GM23338 (cell line): ENCODE data around the gene MCTP1. TPM values are rescaled to one million over a fixed set of nuclear protein-coding genes. Genes with fewer than 3 reads are reported as not detected.

Experiments
- ATAC-seq: fragments of 200-7000 bp; cut with Tn5 transposase; 3 replicates; pipeline ENCODE4 v1.9.1; 2020
- DNase-seq: peaks from one replicate; pipeline ENCODE4 v3.0.0-alpha.2; 2015; ENCODE audit warnings: low spot score
- H2AFZ ChIP-seq: fragments of 200-600 bp; sonication (generic); 2 replicates; pipeline ENCODE4 v1.8.0; 2016; ENCODE audit warnings: antibody characterized with exemption, mild to moderate bottlenecking, moderate library complexity
- H3F3A ChIP-seq: fragments of 200-600 bp; sonication (generic); replicated peaks from 2 replicates; pipeline ENCODE4 v1.8.0; 2017; ENCODE audit warnings: antibody characterized with exemption, mixed run types, low read depth
- H3K27ac ChIP-seq: fragments of 200-600 bp; sonication (generic); 2 replicates; pipeline ENCODE4 v1.6.1; 2016; ENCODE audit warnings: low read depth
- H3K27me3 ChIP-seq: fragments of 200-600 bp; sonication (generic); 2 replicates; pipeline ENCODE4 v1.8.0; 2016; ENCODE audit warnings: mild to moderate bottlenecking, mixed run types, moderate library complexity; ENCODE audit not compliant: insufficient read depth
- H3K36me3 ChIP-seq: fragments of 200-600 bp; sonication (generic); 2 replicates; pipeline ENCODE4 v1.8.0; 2016; ENCODE audit warnings: mild to moderate bottlenecking; ENCODE audit not compliant: insufficient read depth
- H3K4me1 ChIP-seq: fragments of 200-600 bp; sonication (generic); 2 replicates; pipeline ENCODE4 v1.8.0; 2016; ENCODE audit warnings: mild to moderate bottlenecking, moderate library complexity; ENCODE audit not compliant: insufficient read depth
- H3K4me2 ChIP-seq: fragments of 200-600 bp; sonication (generic); 2 replicates; pipeline ENCODE4 v1.7.1; 2017; ENCODE audit warnings: mixed run types
- H3K4me3 ChIP-seq: fragments of 200-600 bp; sonication (generic); 2 replicates; pipeline ENCODE4 v1.6.1; 2016; ENCODE audit warnings: mixed run types
- H3K79me2 ChIP-seq: fragments of 200-600 bp; sonication (generic); replicated peaks from 2 replicates; pipeline ENCODE4 v1.8.0; 2017; ENCODE audit warnings: mild to moderate bottlenecking; ENCODE audit not compliant: insufficient read depth
- H3K9me2 ChIP-seq: fragments of 200-600 bp; sonication (generic); 2 replicates; pipeline ENCODE4 v1.8.0; 2017; ENCODE audit not compliant: insufficient read depth
- H4K20me1 ChIP-seq: fragments of 200-600 bp; sonication (generic); replicated peaks from 2 replicates; pipeline ENCODE4 v1.8.0; 2017; ENCODE audit warnings: mild to moderate bottlenecking; ENCODE audit not compliant: insufficient read depth
- H3K27ac Mint-ChIP-seq: 2 replicates; pipeline ENCODE4 v1.8.0; 2020; ENCODE audit warnings: inconsistent platforms, mild to moderate bottlenecking, moderate library complexity, mixed read lengths
- H3K27me3 Mint-ChIP-seq: 3 replicates; pipeline ENCODE4 v1.8.0; 2022; ENCODE audit warnings: low read depth, mild to moderate bottlenecking, moderate library complexity, mixed read lengths, inconsistent platforms; ENCODE audit not compliant: insufficient read depth, poor library complexity
- H3K36me3 Mint-ChIP-seq: 3 replicates; pipeline ENCODE4 v1.8.0; 2021; ENCODE audit warnings: low read depth, mild to moderate bottlenecking, inconsistent platforms, moderate library complexity, mixed read lengths
- H3K4me1 Mint-ChIP-seq: 3 replicates; pipeline ENCODE4 v1.8.0; 2020; ENCODE audit warnings: mild to moderate bottlenecking, inconsistent platforms, mixed read lengths
- H3K4me3 Mint-ChIP-seq: 3 replicates; pipeline ENCODE4 v1.8.0; 2021; ENCODE audit warnings: moderate library complexity, mild to moderate bottlenecking, inconsistent platforms, mixed read lengths
- H3K9me3 Mint-ChIP-seq: 3 replicates; pipeline ENCODE4 v1.8.0; 2020; ENCODE audit warnings: moderate library complexity, mild to moderate bottlenecking, inconsistent platforms, mixed read lengths
- CREB1 ChIP-seq: fragments of 250-450 bp; sonication (Bioruptor Pico); IDR thresholded peaks from 2 replicates; pipeline ENCODE4 v1.5.0; 2020; ENCODE audit warnings: low read depth, mild to moderate bottlenecking, moderate library complexity
- ETS1 ChIP-seq: IDR thresholded peaks from 2 replicates; pipeline ENCODE4 v1.6.1; 2016; ENCODE audit warnings: antibody characterized with exemption
- EZH2 ChIP-seq: fragments of 200-600 bp; sonication (generic); IDR thresholded peaks from one replicate; pipeline ENCODE4 v1.8.0; 2017; ENCODE audit warnings: antibody characterized with exemption, mild to moderate bottlenecking, low read depth; ENCODE audit not compliant: unreplicated experiment
- EZH2phosphoT487 ChIP-seq: fragments of 200-600 bp; sonication (generic); IDR thresholded peaks from one replicate; pipeline ENCODE4 v1.8.1; 2018; ENCODE audit warnings: antibody characterized with exemption; ENCODE audit not compliant: unreplicated experiment
- JUNB ChIP-seq: IDR thresholded peaks from one replicate; pipeline ENCODE4 v1.6.1; 2016; ENCODE audit warnings: antibody characterized with exemption; ENCODE audit not compliant: unreplicated experiment
- NANOG ChIP-seq: IDR thresholded peaks from 2 replicates; pipeline ENCODE4 v1.6.1; 2016; ENCODE audit warnings: antibody characterized with exemption, borderline replicate concordance
- POLR2AphosphoS5 ChIP-seq: IDR thresholded peaks from 2 replicates; pipeline ENCODE4 v1.6.1; 2016; ENCODE audit warnings: antibody characterized with exemption, low read depth
- STAT1 ChIP-seq: IDR thresholded peaks from one replicate; pipeline ENCODE4 v1.6.1; 2016; ENCODE audit warnings: antibody characterized with exemption; ENCODE audit not compliant: unreplicated experiment
- ZNF114 ChIP-seq: fragments of 250-450 bp; sonication (Bioruptor Pico); IDR thresholded peaks from 2 replicates; pipeline ENCODE4 v1.5.0; 2020; ENCODE audit warnings: mild to moderate bottlenecking, moderate library complexity
- ZNF331 ChIP-seq: fragments of 250-450 bp; sonication (Bioruptor Pico); IDR thresholded peaks from 2 replicates; pipeline ENCODE4 v1.5.0; 2020; ENCODE audit warnings: low read depth, mild to moderate bottlenecking, moderate library complexity
- polyA plus RNA-seq: library from polyadenylated mRNA; unstranded; fragments of >200 nt; fragmentation: Nextera tagmentation; extraction: Ambion mirVana; gene quantifications from 2 replicates; pipeline ENCODE4 v1.2.1, GENCODE V29; 2016
- total RNA-seq: library from RNA; depleted of rRNA; stranded (reverse); fragments of >200 nt; shearing (Covaris generic); gene quantifications from 2 replicates; pipeline ENCODE4 v1.2.3, GENCODE V29; 2014
- TF ChIP-seq, protein P1 (sequence below), 2 experiments: fragments of 200-600 bp in 1 of 2; sonication (generic) in 1 of 2; conservative IDR thresholded peaks; 2 replicates each; pipeline versions ENCODE4 v1.5.1 to v1.6.1; 2016 to 2017; ENCODE audit warnings: antibody characterized with exemption in 2 of 2, low read depth in 2 of 2, mild to moderate bottlenecking in 2 of 2, moderate library complexity in 1 of 2
- TF ChIP-seq, protein P2 (sequence below): fragments of 250-450 bp; sonication (Bioruptor Pico); IDR thresholded peaks from 2 replicates; pipeline ENCODE4 v1.5.0; 2020; ENCODE audit warnings: mild to moderate bottlenecking, moderate library complexity
- TF ChIP-seq, protein P3 (sequence below): IDR thresholded peaks from one replicate; pipeline ENCODE4 v1.6.1; 2018; ENCODE audit warnings: antibody characterized with exemption; ENCODE audit not compliant: unreplicated experiment

The MCTP1 gene
- total and polyA plus RNA-seq, 2 experiments from 2014 or later = 3.7 to 4.2 TPM

- Mint-ChIP-seq H3K27me3 (no peaks in the 10 kb centered on the region), H3K4me1 (peaks cover 22% of the 10 kb centered on the region; the same call in 2 of the 3 replicates), H3K9me3 (no peaks in the 10 kb centered on the region), H3K27ac (peak overlapping the region; percentile 93), H3K36me3 (no peaks in the 10 kb centered on the region), H3K4me3 (no peak overlapping the region)
- DNase-seq = peak; percentile 58
- ATAC-seq = peak; percentile 83
- Histone ChIP-seq H3K4me3 (no peak overlapping the region), H3K4me2 (no peak overlapping the region), H3K4me1 (peaks cover 9% of the 10 kb centered on the region; the same call in 1 of the 2 replicates), H3K27me3 (no peaks in the 10 kb centered on the region), H3K27ac (no peak overlapping the region), H3K36me3 (no peaks in the 10 kb centered on the region), H3F3A (no peaks in the 10 kb centered on the region), H3K79me2 (no peaks in the 10 kb centered on the region), H2AFZ (peak overlapping the region; percentile 29; the same call in 1 of the 2 replicates), H4K20me1 (no peaks in the 10 kb centered on the region), H3K9me2 (no peaks in the 10 kb centered on the region)
- TF ChIP-seq, protein P1, sequence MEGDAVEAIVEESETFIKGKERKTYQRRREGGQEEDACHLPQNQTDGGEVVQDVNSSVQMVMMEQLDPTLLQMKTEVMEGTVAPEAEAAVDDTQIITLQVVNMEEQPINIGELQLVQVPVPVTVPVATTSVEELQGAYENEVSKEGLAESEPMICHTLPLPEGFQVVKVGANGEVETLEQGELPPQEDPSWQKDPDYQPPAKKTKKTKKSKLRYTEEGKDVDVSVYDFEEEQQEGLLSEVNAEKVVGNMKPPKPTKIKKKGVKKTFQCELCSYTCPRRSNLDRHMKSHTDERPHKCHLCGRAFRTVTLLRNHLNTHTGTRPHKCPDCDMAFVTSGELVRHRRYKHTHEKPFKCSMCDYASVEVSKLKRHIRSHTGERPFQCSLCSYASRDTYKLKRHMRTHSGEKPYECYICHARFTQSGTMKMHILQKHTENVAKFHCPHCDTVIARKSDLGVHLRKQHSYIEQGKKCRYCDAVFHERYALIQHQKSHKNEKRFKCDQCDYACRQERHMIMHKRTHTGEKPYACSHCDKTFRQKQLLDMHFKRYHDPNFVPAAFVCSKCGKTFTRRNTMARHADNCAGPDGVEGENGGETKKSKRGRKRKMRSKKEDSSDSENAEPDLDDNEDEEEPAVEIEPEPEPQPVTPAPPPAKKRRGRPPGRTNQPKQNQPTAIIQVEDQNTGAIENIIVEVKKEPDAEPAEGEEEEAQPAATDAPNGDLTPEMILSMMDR (conservative IDR thresholded peaks at IDR 0.05; ENCODE audit: low read depth in 2 of 2) = no peak
- no peak for TF ChIP-seq CREB1 (CRISPR knock-in tag)
- no peak for TF ChIP-seq ETS1
- TF ChIP-seq ZNF331 = no peak
- no peak for TF ChIP-seq EZH2phosphoT487
- TF ChIP-seq ZNF114 = no peak
- no peak for TF ChIP-seq POLR2AphosphoS5
- TF ChIP-seq, protein P2, sequence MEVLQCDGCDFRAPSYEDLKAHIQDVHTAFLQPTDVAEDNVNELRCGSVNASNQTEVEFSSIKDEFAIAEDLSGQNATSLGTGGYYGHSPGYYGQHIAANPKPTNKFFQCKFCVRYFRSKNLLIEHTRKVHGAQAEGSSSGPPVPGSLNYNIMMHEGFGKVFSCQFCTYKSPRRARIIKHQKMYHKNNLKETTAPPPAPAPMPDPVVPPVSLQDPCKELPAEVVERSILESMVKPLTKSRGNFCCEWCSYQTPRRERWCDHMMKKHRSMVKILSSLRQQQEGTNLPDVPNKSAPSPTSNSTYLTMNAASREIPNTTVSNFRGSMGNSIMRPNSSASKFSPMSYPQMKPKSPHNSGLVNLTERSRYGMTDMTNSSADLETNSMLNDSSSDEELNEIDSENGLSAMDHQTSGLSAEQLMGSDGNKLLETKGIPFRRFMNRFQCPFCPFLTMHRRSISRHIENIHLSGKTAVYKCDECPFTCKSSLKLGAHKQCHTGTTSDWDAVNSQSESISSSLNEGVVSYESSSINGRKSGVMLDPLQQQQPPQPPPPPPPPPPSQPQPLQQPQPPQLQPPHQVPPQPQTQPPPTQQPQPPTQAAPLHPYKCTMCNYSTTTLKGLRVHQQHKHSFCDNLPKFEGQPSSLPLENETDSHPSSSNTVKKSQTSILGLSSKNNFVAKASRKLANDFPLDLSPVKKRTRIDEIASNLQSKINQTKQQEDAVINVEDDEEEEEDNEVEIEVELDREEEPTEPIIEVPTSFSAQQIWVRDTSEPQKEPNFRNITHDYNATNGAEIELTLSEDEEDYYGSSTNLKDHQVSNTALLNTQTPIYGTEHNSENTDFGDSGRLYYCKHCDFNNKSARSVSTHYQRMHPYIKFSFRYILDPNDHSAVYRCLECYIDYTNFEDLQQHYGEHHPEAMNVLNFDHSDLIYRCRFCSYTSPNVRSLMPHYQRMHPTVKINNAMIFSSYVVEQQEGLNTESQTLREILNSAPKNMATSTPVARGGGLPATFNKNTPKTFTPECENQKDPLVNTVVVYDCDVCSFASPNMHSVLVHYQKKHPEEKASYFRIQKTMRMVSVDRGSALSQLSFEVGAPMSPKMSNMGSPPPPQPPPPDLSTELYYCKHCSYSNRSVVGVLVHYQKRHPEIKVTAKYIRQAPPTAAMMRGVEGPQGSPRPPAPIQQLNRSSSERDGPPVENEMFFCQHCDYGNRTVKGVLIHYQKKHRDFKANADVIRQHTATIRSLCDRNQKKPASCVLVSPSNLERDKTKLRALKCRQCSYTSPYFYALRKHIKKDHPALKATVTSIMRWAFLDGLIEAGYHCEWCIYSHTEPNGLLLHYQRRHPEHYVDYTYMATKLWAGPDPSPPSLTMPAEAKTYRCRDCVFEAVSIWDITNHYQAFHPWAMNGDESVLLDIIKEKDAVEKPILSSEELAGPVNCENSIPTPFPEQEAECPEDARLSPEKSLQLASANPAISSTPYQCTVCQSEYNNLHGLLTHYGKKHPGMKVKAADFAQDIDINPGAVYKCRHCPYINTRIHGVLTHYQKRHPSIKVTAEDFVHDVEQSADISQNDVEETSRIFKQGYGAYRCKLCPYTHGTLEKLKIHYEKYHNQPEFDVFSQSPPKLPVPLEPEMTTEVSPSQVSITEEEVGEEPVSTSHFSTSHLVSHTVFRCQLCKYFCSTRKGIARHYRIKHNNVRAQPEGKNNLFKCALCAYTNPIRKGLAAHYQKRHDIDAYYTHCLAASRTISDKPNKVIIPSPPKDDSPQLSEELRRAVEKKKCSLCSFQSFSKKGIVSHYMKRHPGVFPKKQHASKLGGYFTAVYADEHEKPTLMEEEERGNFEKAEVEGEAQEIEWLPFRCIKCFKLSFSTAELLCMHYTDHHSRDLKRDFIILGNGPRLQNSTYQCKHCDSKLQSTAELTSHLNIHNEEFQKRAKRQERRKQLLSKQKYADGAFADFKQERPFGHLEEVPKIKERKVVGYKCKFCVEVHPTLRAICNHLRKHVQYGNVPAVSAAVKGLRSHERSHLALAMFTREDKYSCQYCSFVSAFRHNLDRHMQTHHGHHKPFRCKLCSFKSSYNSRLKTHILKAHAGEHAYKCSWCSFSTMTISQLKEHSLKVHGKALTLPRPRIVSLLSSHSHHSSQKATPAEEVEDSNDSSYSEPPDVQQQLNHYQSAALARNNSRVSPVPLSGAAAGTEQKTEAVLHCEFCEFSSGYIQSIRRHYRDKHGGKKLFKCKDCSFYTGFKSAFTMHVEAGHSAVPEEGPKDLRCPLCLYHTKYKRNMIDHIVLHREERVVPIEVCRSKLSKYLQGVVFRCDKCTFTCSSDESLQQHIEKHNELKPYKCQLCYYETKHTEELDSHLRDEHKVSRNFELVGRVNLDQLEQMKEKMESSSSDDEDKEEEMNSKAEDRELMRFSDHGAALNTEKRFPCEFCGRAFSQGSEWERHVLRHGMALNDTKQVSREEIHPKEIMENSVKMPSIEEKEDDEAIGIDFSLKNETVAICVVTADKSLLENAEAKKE (CRISPR knock-in tag) = no peak
- TF ChIP-seq, protein P3, sequence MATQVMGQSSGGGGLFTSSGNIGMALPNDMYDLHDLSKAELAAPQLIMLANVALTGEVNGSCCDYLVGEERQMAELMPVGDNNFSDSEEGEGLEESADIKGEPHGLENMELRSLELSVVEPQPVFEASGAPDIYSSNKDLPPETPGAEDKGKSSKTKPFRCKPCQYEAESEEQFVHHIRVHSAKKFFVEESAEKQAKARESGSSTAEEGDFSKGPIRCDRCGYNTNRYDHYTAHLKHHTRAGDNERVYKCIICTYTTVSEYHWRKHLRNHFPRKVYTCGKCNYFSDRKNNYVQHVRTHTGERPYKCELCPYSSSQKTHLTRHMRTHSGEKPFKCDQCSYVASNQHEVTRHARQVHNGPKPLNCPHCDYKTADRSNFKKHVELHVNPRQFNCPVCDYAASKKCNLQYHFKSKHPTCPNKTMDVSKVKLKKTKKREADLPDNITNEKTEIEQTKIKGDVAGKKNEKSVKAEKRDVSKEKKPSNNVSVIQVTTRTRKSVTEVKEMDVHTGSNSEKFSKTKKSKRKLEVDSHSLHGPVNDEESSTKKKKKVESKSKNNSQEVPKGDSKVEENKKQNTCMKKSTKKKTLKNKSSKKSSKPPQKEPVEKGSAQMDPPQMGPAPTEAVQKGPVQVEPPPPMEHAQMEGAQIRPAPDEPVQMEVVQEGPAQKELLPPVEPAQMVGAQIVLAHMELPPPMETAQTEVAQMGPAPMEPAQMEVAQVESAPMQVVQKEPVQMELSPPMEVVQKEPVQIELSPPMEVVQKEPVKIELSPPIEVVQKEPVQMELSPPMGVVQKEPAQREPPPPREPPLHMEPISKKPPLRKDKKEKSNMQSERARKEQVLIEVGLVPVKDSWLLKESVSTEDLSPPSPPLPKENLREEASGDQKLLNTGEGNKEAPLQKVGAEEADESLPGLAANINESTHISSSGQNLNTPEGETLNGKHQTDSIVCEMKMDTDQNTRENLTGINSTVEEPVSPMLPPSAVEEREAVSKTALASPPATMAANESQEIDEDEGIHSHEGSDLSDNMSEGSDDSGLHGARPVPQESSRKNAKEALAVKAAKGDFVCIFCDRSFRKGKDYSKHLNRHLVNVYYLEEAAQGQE = no peak
- TF ChIP-seq STAT1 = no peak
- no peak for TF ChIP-seq NANOG
- no peak for TF ChIP-seq EZH2
- no peak for TF ChIP-seq JUNB
Observed at GRCh38 chr5:94884311-94884710, 400.6 kb downstream of the MCTP1 start.
